ENCODE data around the gene PRR9. TPM values are rescaled to one million over a fixed set of nuclear protein-coding genes. Genes with fewer than 3 reads are reported as not detected.
"Not testable (repeated sequence)": the region's sequence is repeated elsewhere in the genome, so short reads cannot be mapped to it uniquely, and the experiment has no call there.

The PRR9 gene
- 0.72 TPM in 1 of 2 replicates, not detected in the other for total RNA-seq

GRCh38 chr1:153217212-153217611, at the start of gene PRR9:
TSS of gene PRR9 (plus strand) at chr1:153217584. CDS start at chr1:153218145, 561 bp downstream.
- TF ChIP-seq, protein P1, sequence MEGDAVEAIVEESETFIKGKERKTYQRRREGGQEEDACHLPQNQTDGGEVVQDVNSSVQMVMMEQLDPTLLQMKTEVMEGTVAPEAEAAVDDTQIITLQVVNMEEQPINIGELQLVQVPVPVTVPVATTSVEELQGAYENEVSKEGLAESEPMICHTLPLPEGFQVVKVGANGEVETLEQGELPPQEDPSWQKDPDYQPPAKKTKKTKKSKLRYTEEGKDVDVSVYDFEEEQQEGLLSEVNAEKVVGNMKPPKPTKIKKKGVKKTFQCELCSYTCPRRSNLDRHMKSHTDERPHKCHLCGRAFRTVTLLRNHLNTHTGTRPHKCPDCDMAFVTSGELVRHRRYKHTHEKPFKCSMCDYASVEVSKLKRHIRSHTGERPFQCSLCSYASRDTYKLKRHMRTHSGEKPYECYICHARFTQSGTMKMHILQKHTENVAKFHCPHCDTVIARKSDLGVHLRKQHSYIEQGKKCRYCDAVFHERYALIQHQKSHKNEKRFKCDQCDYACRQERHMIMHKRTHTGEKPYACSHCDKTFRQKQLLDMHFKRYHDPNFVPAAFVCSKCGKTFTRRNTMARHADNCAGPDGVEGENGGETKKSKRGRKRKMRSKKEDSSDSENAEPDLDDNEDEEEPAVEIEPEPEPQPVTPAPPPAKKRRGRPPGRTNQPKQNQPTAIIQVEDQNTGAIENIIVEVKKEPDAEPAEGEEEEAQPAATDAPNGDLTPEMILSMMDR (conservative IDR thresholded peaks at IDR 0.05; ENCODE audit: low read depth, low read length): no peak
- no peak for DNase-seq (ENCODE audit: low read depth)
- H3K4me3 ChIP-seq (ENCODE audit: low read depth, low read length): no peak within 1 kb of the TSS

DNA sequence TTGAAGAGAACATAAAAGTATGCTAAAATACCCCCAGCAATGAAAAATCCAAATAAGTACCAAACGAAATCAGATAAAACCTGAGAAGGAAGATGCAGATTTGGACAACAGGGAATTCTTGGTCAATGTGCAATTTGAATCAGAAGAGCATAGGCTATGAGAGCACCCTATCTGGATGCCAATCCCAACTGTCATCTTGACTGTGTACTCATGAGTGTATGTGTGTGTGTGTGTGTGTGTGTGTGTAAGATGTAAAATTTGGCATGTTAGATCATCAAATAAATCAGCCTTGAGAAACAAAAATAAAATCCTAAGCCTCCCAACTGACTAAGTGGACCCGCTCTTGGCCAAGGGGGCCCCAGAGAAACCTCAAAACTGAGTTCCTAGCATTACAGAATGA, 48.7 kb upstream of the PRR9 start:
- DNase-seq (ENCODE audit: low read depth): no peak
- TF ChIP-seq, protein P1 (conservative IDR thresholded peaks at IDR 0.05; ENCODE audit: low read depth, low read length): no peak
- H3K4me3 ChIP-seq (ENCODE audit: low read depth, low read length): no peak overlapping the region

DNA sequence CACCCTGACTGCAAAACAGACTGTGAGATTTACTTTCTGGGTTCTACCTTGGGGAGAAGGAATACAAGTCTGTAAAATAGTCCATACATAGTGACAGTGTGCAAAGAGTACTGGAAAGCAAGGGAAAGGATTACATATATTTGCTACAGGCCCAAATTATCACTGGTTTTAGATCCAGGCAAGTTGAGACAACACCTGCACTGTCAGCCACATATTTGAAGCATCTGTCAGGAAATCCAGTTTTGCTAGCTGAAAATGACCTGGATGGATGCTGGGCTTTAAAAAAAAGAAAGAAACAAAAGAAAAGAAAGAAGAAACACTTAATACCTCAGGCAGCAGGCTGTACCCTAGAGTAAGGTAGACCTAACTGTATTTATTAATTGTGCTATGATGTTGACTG, 42.8 kb upstream of the PRR9 start:
- H3K4me3 ChIP-seq (ENCODE audit: low read depth, low read length): no peak overlapping the region
- no peak for DNase-seq (ENCODE audit: low read depth)
- TF ChIP-seq, protein P1 (conservative IDR thresholded peaks at IDR 0.05; ENCODE audit: low read depth, low read length): no peak

DNA sequence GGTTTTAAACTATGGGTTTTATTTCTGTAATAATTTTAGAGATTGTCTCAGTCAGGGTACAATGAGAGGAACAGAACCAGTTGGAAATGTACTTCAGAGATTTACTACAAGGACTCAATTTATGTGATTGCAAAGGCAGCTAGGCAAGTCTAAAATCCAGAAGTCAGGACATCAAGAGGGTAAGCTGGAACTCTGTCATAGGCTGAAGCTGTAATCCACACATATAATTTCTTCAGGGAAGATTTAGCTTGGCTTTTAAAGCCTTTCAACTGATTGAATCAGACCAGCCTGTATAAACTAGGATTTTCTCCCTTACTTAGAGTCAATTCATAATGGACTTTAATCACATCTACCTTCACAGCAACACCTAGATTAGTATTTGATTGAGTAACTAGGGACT, 38.5 kb upstream of the PRR9 start:
- no peak for DNase-seq (ENCODE audit: low read depth)
- no peak overlapping the region for H3K4me3 ChIP-seq (ENCODE audit: low read depth, low read length)
- TF ChIP-seq, protein P1 (conservative IDR thresholded peaks at IDR 0.05; ENCODE audit: low read depth, low read length): no peak

DNA sequence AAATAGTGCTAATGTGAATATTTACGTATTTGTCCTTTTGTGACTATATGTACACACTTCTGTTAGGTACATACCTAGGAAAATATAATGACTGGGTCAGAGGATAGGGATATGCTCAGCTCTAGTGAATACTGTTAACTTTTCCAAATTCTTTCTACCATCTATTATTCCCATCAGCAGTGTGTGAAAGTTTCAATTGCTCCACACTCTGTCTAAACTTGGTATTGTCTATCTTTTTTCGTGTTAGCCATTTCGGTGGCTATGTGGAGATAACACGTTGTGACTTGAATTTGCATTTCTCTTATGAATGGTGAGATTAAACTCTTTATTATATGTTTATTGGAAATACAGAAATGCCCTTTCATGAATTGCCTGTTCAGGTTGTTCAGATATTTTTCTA, 36.8 kb upstream of the PRR9 start:
- no peak overlapping the region for H3K4me3 ChIP-seq (ENCODE audit: low read depth, low read length)
- TF ChIP-seq, protein P1 (conservative IDR thresholded peaks at IDR 0.05; ENCODE audit: low read depth, low read length): no peak
- no peak for DNase-seq (ENCODE audit: low read depth)

DNA sequence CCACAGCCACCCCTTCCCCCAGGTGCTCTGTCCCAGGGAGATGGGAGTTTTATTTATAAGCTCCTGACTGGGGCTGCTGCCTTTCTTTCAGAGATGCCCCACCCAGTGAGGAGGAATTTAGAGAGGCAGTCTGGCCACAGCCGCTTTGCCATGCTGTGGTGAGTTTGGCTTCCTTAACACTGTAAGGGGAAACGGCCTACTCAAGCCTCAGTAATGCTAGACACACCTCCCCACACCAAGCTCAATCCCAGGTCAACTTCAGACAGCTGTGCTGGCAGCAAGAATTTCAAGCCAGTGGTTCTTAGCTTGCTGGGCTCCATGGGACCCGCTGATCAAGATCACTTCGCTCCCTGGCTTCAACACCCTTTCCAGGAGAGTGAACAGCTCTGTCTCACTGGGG, 29.1 kb upstream of the PRR9 start:
- DNase-seq (ENCODE audit: low read depth); H3K4me3 ChIP-seq (ENCODE audit: low read depth, low read length): not testable (repeated sequence)

GRCh38 chr1:153190373-153190772, 27.0 kb upstream of the PRR9 start:
- no peak overlapping the region for H3K4me3 ChIP-seq (ENCODE audit: low read depth, low read length)
- DNase-seq (ENCODE audit: low read depth): no peak
- TF ChIP-seq, protein P1 (conservative IDR thresholded peaks at IDR 0.05; ENCODE audit: low read depth, low read length): peak; percentile 46

DNA sequence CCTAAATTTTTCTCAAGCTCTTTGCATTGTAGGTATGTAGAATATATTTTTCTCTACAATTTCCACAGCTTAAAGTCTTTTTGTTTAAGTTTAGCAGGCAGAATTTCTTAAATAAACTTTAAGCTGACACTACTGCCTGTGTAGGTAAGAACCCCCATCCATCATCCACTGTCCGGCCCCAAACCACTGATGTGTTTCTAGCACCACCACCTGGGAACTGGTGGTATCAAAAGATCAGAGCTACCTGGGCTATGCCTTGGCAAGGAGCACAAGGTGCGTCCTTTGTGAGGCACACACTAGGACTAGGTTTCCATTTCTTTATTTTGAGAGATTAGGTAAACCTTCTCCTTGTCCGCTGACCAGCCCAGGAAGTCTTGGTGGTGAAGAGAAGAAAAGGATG, 24.7 kb upstream of the PRR9 start:
- TF ChIP-seq, protein P1 (conservative IDR thresholded peaks at IDR 0.05; ENCODE audit: low read depth, low read length): peak; percentile 51
- H3K4me3 ChIP-seq (ENCODE audit: low read depth, low read length): no peak overlapping the region
- no peak for DNase-seq (ENCODE audit: low read depth)

Data from epithelial cell of proximal tubule (primary cell).